Renal cortical epithelial cell (primary cell): ENCODE measurements around the gene SLC8A2. TPM values are rescaled to one million over a fixed set of nuclear protein-coding genes. Genes with fewer than 3 reads are reported as not detected.

Source experiments
- DNase-seq: peaks from one replicate; pipeline ENCODE4 v3.0.0-alpha.2; 2011; ENCODE audit warnings: low read depth
- total RNA-seq: library from RNA; depleted of rRNA; stranded (reverse); fragments of >200 nt; gene quantifications from 2 replicates; pipeline ENCODE4 v1.2.3, GENCODE V29; 2014

SLC8A2 gene
- total RNA-seq, 1 donor from 2014 or later, result 0.30 TPM

DNA sequence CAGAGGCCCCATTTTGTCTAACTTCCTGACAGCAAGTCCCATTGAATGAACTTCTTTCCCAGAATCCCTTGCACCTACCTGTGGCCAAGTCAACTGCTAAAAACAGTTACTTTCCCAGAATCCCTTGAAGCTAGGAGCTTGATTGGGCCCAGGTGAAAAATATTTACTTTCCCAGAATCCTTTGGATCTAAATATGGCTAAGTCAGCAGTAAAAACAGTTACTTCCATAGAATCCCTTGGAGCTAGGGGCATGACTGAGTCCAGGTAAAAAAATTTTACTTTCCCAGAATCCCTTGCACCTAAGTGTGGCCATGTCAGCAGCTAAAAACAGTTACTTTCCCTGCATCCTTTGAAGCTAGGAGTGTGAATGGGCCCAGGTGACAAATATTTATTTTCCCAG, 39.2 kb downstream of the SLC8A2 start:
- DNase-seq, result no peak

DNA sequence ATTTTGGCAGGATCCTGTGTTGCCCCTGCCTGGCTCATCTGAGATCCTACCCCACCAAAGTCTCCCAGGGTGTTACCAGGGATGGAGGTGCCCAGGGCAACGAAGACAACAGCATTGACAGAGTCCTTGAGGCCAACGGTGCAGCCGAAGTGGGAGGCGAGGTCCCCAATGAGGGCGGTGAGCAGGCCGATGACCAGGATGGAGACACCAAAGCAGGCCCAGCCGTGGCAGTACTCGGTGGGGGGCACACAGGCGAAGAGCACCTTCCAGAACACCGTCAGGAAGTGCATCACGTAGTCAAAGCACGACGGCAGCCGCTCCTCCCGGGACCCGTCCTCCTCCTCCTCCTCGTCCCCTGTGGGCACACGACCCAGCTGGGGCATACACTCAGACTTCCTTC, 39.6 kb downstream of the SLC8A2 start:
- no peak for DNase-seq

DNA sequence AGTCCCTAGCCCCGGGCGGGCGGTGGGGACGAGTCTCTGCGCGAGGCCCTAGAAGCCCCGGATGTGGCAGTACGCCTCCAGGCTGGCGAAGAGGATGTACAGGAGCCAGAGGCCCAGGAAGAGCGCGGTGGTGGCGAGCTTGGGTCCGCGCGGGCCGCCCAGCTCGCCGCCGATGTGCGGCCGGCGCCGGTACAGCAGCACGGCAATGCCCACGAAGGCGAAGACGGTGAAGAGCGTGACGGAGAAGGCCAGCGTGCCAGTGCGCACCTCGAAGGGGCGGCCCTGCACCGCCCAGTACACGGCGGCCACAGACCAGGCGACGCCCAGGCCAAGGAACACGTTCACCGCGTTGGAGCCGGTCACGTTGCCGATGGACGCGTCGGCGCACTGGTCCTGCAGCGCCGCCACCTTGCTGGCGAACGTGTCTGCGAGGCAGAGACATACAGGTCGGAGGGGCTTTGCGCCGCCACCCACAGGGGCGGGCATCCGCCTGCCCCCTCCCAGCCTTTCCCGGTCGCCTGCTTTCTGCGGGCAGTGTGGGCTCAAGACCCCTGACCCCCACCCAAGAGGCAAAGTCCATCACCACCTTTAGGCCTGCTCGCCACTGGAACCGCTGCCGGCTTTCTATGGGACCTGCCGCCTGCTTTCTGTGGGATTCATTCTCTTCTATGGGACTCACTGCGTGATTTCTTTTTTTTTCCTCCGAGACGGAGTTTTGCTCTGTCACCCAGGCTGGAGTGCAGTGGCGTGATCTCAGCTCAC, 41.5 kb downstream of the SLC8A2 start:
- DNase-seq, result no peak

GRCh38 chr19:47429140-47429793, 42.4 kb downstream of the SLC8A2 start:
- no peak for DNase-seq

DNA sequence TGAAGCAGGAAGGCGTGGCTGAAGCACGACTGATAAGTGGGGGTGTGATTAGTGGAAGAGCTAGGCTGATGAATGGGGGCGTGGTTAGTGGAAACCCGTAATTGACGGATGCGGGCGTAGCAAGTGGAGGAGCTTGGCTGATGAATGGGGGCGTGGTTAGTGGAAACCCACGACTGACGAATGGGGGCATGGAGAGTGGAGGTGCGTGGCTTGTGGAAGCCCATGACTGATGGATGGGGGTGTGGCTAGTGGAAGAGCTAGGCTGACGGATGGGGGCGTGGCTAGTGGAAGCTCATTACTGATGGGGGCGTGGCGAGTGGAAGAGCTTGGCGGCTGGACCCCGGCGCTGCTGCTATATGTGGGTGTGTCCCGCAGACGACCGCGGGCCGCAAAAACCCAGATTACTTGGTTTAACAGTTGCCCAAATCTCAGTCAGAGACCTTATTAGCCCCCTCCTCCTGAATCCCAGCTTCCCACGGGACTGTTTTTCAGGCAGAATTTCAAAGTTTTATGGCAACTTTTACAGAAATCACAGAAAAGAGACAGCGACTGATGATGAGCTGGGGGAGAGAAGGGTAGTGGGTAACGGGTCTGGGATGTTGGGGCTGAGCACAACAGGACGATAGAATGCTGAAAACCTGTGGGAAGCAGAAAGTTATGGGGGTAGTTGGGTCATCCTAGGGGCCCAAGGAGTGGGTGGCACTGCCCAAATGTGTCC, 43.4 kb downstream of the SLC8A2 start:
- peak; percentile 96 for DNase-seq

DNA sequence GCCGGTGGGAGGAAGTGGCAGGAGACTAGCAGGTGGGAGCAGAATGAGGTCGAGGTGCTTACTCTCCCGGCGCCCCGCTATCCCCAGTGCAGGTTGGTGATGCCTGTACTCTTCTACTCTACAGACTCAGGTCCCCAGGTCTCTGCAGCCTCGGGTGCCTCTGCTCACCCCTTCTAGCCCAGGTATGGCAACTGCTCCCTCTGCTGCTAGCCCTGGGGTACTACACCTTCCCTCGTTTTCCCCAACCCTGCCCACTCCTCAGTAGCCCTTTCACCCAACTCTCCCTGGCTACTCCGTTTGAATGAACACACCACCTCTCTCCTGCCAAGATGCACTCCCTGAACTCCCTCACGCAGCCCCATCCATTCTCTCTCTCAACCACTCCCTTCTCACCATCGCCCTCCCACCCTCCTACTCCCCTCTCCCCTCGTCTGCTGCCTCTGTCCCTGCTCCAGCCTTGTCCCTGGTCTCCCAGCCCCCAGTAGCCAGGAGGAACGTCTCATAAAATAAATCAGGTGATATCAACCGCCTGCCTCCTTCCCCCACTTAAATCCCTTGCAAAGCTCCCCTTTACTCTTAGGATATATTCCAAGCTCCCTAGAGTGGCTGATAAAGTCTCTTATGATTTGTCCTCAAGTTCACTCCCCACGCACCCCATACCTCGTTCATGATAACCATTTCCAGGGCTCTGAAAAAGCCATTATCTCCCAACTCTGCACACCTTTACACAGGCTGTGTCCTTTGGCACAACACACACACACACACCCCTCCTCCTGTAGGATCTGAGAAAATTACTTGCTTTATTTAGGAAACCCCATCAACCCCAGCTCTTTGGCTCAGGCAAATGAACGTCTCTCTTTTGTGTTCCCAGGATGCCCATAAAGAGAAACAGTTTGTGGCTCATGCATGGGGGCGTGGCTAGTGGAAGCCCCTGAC, 44.2 kb downstream of the SLC8A2 start:
- peak; percentile 23 for DNase-seq

DNA sequence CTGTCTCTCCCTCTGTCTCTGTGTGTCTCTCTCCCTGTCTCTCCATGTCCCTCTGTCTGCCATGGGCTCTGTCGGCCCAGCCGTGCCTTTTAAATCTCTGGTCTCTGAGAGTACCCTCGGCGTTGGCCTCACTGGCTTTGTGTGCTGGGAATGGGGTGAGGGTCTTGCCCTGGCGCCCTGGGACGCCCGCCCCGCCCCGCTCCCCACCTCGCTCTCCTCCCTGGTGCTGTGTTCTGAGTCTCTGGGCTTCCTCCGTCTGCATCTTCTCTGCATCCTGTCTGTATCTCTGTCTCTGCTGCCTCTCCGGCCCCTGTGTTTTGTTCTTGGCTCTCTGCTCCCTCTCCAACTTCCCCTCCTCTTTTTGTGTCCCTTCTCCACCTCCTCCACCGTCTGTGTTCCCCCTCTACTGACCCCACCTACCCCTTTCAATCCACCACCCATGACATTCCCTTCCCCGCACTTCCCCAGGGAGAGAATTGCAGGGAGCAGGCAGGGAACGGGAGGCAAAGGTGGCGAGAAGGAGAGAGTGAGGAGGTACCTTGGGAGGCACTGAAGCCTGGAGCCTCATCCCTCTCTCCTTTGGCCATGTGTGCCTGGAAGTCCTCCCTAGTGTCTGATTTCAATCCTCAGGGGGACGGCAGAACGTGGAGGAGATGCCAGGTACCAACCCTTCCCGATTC, 48.4 kb downstream of the SLC8A2 start:
- no peak for DNase-seq

- no peak for DNase-seq
These were observed 49.1 kb downstream of the SLC8A2 start for GRCh38 chr19:47422417-47423163.

DNA sequence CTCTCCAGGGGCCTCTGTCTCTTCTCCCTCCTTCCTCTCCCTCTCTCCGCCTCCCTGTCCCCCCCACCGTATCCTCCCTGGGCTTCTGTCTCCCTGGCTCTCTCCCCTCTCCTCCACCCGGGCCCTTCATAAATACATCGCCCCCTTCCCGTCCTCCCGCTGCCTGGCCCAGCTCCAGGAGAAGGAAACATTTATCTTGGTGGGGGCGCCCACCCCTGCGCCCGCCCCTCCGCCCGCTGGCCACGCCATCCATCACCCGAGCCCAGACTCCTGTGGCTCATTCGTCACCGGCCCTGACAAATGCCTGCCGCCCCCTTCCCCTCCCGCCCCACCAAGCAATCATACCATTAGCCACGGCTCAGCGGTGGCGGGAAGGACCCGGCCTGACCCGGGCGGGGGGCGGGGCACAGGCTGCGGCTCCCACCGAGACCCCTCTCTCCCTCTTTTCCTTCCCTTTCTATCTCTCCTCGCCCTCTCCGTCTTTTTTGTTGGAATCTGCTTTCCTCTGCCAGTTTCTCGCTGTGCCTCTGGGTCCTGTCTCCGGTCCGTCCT, 49.8 kb downstream of the SLC8A2 start:
- DNase-seq, result no peak

GRCh38 chr19:47421244-47421786, 50.4 kb downstream of the SLC8A2 start:
- no peak for DNase-seq

DNA sequence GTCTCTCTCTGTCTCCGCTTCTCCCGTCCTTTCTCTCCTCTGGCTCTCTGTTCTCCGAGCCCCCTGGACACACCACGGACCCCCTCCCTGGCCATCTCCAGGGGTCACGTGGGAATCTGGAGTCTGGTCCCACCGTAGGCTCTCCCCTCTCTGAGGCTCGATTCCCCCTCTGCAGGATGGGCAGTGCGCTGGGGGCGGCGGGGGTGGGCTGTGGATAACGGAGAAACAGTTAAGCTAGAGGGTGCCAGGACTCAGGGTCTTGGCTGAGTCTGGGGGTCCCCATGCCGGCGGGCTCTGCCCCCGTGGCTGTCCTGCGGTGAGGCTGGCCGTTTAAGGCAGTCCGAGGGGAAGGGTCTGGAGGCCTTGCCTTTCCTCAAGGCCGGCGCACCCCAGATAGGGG, 51.9 kb downstream of the SLC8A2 start:
- DNase-seq, result no peak

DNA sequence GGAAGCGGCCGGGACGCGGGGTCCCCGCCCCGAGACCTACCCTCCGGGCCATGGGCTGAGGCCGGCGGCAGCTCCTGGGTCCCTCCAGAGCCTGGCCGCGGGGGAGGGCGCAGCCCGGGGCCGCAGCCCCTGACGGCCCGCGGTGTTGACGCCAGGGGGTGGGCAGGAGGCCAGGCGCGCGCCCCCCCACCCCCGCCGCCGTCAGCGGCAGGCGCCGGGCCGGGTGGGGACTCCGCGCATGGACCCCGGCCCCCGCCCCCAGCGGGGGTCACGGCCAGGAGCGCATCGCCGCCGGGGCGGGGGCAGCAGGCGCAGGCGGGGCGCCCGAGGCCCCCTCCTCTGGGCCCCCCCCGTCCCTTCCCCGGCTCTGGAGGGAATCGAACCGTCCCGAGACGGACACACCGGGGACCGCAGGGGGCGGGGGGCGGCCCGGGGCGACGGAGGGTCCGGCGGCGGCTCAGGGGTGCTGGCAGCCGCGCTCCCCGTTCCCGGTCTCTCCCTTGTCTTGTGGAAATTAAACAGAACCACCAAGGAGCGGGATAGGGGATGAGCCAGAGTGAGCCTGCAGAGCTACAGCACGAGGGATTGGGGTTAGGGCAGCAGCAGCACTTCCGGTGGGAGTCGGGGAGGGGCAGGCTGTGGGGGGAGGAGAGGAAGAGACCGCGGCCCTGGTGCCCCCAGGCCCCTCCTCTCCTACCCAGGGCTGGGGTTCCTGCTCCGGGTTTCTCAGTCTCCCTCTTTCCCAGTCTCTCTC, 52.5 kb downstream of the SLC8A2 start, which contains the start of gene MEIS3:
Gene MEIS3, minus strand, starts transcription at position 498 of the 754 bp plus-strand sequence. Its CDS starts 446 bp downstream, at position 52.
- no peak for DNase-seq

DNA sequence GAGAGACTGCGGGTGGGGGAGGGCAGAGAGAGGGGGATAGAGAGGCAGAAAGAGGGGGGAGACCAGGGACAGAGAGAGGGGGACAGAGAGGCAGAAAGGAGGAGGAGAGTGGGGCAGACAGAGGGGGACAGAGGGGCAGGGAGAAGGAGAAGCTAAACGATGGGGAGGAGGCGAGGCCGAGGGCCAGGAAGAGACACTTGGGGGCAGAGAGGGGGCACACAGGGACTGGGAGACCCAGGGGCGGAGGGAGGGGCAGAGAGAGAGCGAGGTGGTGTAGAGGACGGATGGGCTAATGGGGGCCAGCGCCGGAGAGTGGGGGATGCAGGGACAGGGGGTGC, 53.0 kb downstream of the SLC8A2 start:
- no peak for DNase-seq

GRCh38 chr19:47417746-47418691, 53.7 kb downstream of the SLC8A2 start:
- no peak for DNase-seq

GRCh38 chr19:47417107-47417745, 54.5 kb downstream of the SLC8A2 start:
- DNase-seq, result no peak

DNA sequence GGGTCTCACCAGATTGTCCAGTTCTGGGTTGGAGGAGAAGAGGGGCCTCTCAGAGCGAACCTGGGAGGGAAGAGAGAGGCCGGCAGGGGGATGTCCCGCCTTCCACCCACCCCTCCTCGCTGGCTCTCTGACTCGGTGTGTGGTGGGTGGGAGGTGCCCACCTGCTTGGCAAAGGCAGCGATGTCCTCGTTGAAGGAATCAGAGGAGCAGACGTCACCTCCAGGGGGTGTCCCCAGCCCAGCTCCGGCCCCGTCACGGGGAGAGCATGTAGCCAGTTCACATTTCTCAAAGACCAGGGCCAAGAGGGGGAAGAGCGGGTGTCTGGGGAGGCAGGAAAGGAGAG, 55.1 kb downstream of the SLC8A2 start:
- DNase-seq, result no peak

- DNase-seq, result no peak
These were observed 55.6 kb downstream of the SLC8A2 start for GRCh38 chr19:47415953-47416642.
